AG10803 (cell line): ENCODE measurements around the gene ZBTB21.
"Not testable (repeated sequence)": the region's sequence is repeated elsewhere in the genome, so short reads cannot be mapped to it uniquely, and the experiment has no call there.

Experiments used
- DNase-seq: peaks from one replicate; pipeline ENCODE4 v3.0.0; 2010; ENCODE audit warnings: low read depth
- H3K4me3 ChIP-seq: 2 replicates; pipeline ENCODE4 v1.5.1; 2011; ENCODE audit warnings: mild to moderate bottlenecking, low read length, control low read depth
- TF ChIP-seq, protein P1 (sequence below): conservative IDR thresholded peaks from 2 replicates; pipeline ENCODE4 v1.5.1; 2011; ENCODE audit warnings: mild to moderate bottlenecking, low read length, control low read depth, inconsistent platforms

The ZBTB21 gene

DNA sequence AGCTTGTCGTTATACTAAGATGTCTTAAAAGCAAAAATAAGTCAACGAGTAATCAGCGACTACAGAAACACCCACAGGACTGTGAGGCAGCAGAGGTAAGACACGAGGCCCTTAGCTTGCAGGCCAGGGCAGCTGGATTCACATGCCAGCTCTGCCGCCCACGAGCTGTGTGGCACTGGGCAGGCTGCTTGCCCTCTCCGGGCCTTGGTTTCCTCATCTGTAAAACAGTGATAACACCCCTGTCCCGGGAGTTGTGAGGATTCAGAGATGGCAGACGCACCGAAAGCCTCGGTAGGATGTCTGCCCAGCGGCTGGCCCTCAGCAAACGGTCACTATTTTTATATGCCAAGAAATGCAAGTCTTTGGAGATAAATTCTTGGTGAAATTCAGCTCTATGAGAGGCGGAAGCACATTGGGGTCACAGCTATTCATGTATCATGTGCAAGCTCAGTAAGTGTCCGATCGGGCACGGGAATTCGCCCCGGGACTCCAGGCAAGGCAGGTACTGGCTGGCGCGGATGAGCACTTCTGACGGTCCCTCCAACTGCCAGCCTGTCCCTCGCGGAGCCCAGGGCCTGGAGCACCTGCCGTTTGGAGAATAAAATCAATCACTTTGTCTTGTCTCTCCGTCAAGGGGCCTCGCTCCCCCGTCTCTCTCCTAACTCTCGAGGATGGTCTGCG, 57.5 kb downstream of the ZBTB21 start:
- DNase-seq: peak; percentile 13
- TF ChIP-seq, protein P1, sequence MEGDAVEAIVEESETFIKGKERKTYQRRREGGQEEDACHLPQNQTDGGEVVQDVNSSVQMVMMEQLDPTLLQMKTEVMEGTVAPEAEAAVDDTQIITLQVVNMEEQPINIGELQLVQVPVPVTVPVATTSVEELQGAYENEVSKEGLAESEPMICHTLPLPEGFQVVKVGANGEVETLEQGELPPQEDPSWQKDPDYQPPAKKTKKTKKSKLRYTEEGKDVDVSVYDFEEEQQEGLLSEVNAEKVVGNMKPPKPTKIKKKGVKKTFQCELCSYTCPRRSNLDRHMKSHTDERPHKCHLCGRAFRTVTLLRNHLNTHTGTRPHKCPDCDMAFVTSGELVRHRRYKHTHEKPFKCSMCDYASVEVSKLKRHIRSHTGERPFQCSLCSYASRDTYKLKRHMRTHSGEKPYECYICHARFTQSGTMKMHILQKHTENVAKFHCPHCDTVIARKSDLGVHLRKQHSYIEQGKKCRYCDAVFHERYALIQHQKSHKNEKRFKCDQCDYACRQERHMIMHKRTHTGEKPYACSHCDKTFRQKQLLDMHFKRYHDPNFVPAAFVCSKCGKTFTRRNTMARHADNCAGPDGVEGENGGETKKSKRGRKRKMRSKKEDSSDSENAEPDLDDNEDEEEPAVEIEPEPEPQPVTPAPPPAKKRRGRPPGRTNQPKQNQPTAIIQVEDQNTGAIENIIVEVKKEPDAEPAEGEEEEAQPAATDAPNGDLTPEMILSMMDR: no peak
- peak overlapping the region; percentile 74 for H3K4me3 ChIP-seq

GRCh38 chr21:41951876-41952567, 58.1 kb downstream of the ZBTB21 start:
- DNase-seq: no peak
- peak overlapping the region; percentile 74 for H3K4me3 ChIP-seq
- TF ChIP-seq, protein P1: no peak

GRCh38 chr21:41950941-41951351, 59.2 kb downstream of the ZBTB21 start:
- DNase-seq: no peak
- H3K4me3 ChIP-seq: no peak overlapping the region
- TF ChIP-seq, protein P1: no peak

DNA sequence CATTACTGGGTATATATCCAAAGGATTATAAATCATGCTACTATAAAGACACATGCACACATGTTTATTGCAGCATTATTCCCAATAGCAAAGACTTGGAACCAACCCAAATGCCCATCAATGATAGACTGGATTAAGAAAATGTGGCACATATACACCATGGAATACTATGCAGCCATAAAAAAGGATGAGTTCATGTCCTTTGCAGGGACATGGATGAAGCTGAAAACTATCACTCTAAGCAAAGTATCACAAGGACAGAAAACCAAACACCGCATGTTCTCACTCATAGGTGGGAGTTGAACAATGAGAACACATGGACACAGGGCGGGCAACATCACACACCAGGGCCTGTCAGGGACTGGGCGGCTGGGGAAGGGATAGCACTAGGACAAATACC, 60.5 kb downstream of the ZBTB21 start:
- not testable (repeated sequence) for DNase-seq, H3K4me3 ChIP-seq

GRCh38 chr21:41948901-41949300, 61.3 kb downstream of the ZBTB21 start:
- H3K4me3 ChIP-seq: no peak overlapping the region
- no peak for DNase-seq
- TF ChIP-seq, protein P1: no peak

GRCh38 chr21:41948078-41948895, 61.9 kb downstream of the ZBTB21 start:
- peak; percentile 64 for DNase-seq
- TF ChIP-seq, protein P1: no peak
- no peak overlapping the region for H3K4me3 ChIP-seq

DNA sequence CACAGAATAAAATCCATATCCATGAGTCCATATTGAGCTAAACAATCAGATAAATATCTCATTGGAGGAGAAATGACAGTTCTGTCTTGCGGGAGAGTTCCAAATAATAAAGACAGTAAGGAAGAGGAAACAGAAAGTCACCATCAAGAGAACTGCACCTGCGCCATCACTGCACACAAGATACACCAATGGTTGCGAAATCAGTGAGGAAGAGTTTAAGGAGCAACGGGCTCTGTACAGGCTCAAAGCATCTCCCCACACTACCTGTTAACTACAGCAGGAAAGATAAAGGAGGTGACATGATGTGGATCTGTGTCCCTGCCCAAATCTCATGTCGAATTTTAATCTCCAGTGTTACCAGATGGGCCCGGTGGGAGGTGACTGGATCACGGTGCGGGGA, 64.2 kb downstream of the ZBTB21 start:
- H3K4me3 ChIP-seq: no peak overlapping the region
- no peak for DNase-seq
- TF ChIP-seq, protein P1: no peak
